Gastrocnemius medialis (tissue), 4 donors: ENCODE results near the gene ANKRD23.

Source experiments
- CTCF ChIP-seq, 5 experiments: fragments of 450-650 bp in 3 of 5; fragments of 200-600 bp in 2 of 5; sonication (generic) in 2 of 5; IDR thresholded peaks in 4 of 5; conservative IDR thresholded peaks in 1 of 5; 1 replicate in 4 of 5; 2 replicates in 1 of 5; pipeline ENCODE4 v1.5.1; 2016 to 2019; ENCODE audit warnings: antibody characterized with exemption in 5 of 5, mild to moderate bottlenecking in 3 of 5, moderate library complexity in 3 of 5
- POLR2A ChIP-seq, 2 donors: fragments of 450-650 bp; IDR thresholded peaks; one replicate each; pipeline ENCODE4 v1.6.1; 2017; ENCODE audit warnings: antibody characterized with exemption in 2 of 2, mild to moderate bottlenecking in 2 of 2, moderate library complexity in 2 of 2

- TF ChIP-seq CTCF (IDR thresholded peaks at IDR 0.05 in 4 of 5, conservative IDR thresholded peaks at IDR 0.05 in 1 of 5) (no peak), POLR2A (IDR thresholded peaks at IDR 0.05) (no peak)
Measured at GRCh38 chr2:96864343-96865091, 20.7 kb upstream of the ANKRD23 start.
